Activated CD4-positive, CD25-positive, alpha-beta regulatory T cell treated with anti-CD3 and anti-CD28 coated beads, Interleukin-2, amount 50 U/mL, for 24 hours (primary cell): ENCODE data around the gene RAPGEF5.

Source experiments
- ATAC-seq, 2 donors: fragments of 150-1000 bp; cut with Tn5 transposase; one replicate each; pipeline ENCODE4 v1.10.0; 2021; ENCODE audit warnings: mild to moderate bottlenecking in 1 of 2, moderate library complexity in 1 of 2

Gene RAPGEF5

GRCh38 chr7:22356701-22357310 is at the start of gene RAPGEF5:
Gene RAPGEF5 (minus strand): TSS chr7:22357154. CDS start chr7:22357060, 94 bp downstream.
- no peak for ATAC-seq

- ATAC-seq: no peak
Measured at GRCh38 chr7:22406715-22407114, 49.8 kb upstream of the RAPGEF5 start.

- no peak for ATAC-seq
Measured at GRCh38 chr7:22404421-22405023, 47.6 kb upstream of the RAPGEF5 start.

- ATAC-seq: no peak
Measured at GRCh38 chr7:22403344-22403743, 46.4 kb upstream of the RAPGEF5 start.

- no peak for ATAC-seq
Measured at GRCh38 chr7:22402250-22402649, 45.3 kb upstream of the RAPGEF5 start.

GRCh38 chr7:22400936-22401553 is 44.1 kb upstream of the RAPGEF5 start:
- ATAC-seq: no peak

- no peak for ATAC-seq
Measured at GRCh38 chr7:22400150-22400814, 43.3 kb upstream of the RAPGEF5 start.

GRCh38 chr7:22399546-22399945 is 42.6 kb upstream of the RAPGEF5 start:
- ATAC-seq: no peak

- ATAC-seq: no peak
Measured at GRCh38 chr7:22399091-22399490, 42.1 kb upstream of the RAPGEF5 start.

GRCh38 chr7:22397981-22398380 is 41.0 kb upstream of the RAPGEF5 start:
- no peak for ATAC-seq

GRCh38 chr7:22395222-22395621 is 38.3 kb upstream of the RAPGEF5 start:
- no peak for ATAC-seq

- no peak for ATAC-seq
Measured at GRCh38 chr7:22394739-22395138, 37.8 kb upstream of the RAPGEF5 start.

GRCh38 chr7:22393913-22394729 is 37.2 kb upstream of the RAPGEF5 start:
- no peak for ATAC-seq

GRCh38 chr7:22390516-22390915 is 33.6 kb upstream of the RAPGEF5 start:
- ATAC-seq: no peak

- ATAC-seq: no peak
Measured at GRCh38 chr7:22389892-22390291, 32.9 kb upstream of the RAPGEF5 start.

GRCh38 chr7:22387583-22387982 is 30.6 kb upstream of the RAPGEF5 start:
- no peak for ATAC-seq

- ATAC-seq: no peak
Measured at GRCh38 chr7:22386865-22387264, 29.9 kb upstream of the RAPGEF5 start.

GRCh38 chr7:22386206-22386858 is 29.4 kb upstream of the RAPGEF5 start:
- ATAC-seq: no peak

GRCh38 chr7:22385326-22385725 is 28.4 kb upstream of the RAPGEF5 start:
- ATAC-seq: no peak

- ATAC-seq: no peak
Measured at GRCh38 chr7:22380333-22380732, 23.4 kb upstream of the RAPGEF5 start.

GRCh38 chr7:22378199-22378980 is 21.4 kb upstream of the RAPGEF5 start:
- no peak for ATAC-seq

- no peak for ATAC-seq
Measured at GRCh38 chr7:22377703-22378102, 20.7 kb upstream of the RAPGEF5 start.
